Neural cell (in vitro differentiated cells): Measurements from ENCODE around the gene AMH. TPM values are rescaled to one million over a fixed set of nuclear protein-coding genes. Genes with fewer than 3 reads are reported as not detected.

ENCODE experiments used
- H2AFZ ChIP-seq: fragments of 200-600, 300-800 bp; sonication (generic), shearing (Covaris generic); 2 replicates; pipeline ENCODE4 v1.6.0; 2014; ENCODE audit warnings: low read depth, mild to moderate bottlenecking, antibody characterized with exemption, low read length, moderate library complexity
- H3F3A ChIP-seq: fragments of 200-600 bp; shearing (Covaris generic); 2 replicates; pipeline ENCODE4 v1.6.1; 2016; ENCODE audit warnings: mild to moderate bottlenecking, moderate library complexity, mixed read lengths, antibody characterized with exemption, low read length; ENCODE audit not compliant: insufficient read depth, poor library complexity, severe bottlenecking
- H3K27ac ChIP-seq: fragments of 200-600, 300-800 bp; sonication (generic), shearing (Covaris generic); 2 replicates; pipeline ENCODE4 v1.5.1; 2014; ENCODE audit warnings: mild to moderate bottlenecking, low read length, moderate library complexity
- H3K27me3 ChIP-seq: fragments of 300-800, 200-600 bp; sonication (generic), shearing (Covaris generic); 2 replicates; pipeline ENCODE4 v1.6.0; 2014; ENCODE audit warnings: mild to moderate bottlenecking, low read depth, low read length, moderate library complexity; ENCODE audit not compliant: insufficient read depth
- H3K36me3 ChIP-seq: fragments of 300-800, 200-600 bp; sonication (generic), shearing (Covaris generic); 2 replicates; pipeline ENCODE4 v1.5.1; 2014; ENCODE audit warnings: mild to moderate bottlenecking, antibody characterized with exemption, low read length, moderate library complexity; ENCODE audit not compliant: insufficient read depth
- H3K4me2 ChIP-seq: fragments of 300-800, 200-600 bp; sonication (generic), shearing (Covaris generic); 2 replicates; pipeline ENCODE4 v1.6.0; 2014; ENCODE audit warnings: mild to moderate bottlenecking, low read length
- H3K4me3 ChIP-seq: fragments of 300-800, 200-600 bp; sonication (generic), shearing (Covaris generic); 2 replicates; pipeline ENCODE4 v1.5.1; 2014; ENCODE audit warnings: mild to moderate bottlenecking, low read length, moderate library complexity
- H3K79me2 ChIP-seq: fragments of 200-600 bp; shearing (Covaris generic); replicated peaks from 2 replicates; pipeline ENCODE4 v1.6.0; 2014; ENCODE audit warnings: mild to moderate bottlenecking, low read length, moderate library complexity; ENCODE audit not compliant: insufficient read depth
- H3K9ac ChIP-seq: fragments of 300-800, 200-600 bp; sonication (generic), shearing (Covaris generic); 2 replicates; pipeline ENCODE4 v1.6.1; 2016; ENCODE audit warnings: mild to moderate bottlenecking, low read length, mixed read lengths
- H3K9me2 ChIP-seq: fragments of 200-600 bp; shearing (Covaris generic); 2 replicates; pipeline ENCODE4 v1.6.1; 2016; ENCODE audit warnings: mild to moderate bottlenecking, low read length, mixed read lengths; ENCODE audit not compliant: insufficient read depth
- H3K9me3 ChIP-seq: fragments of 200-600, 300-800 bp; sonication (generic), shearing (Covaris generic); 2 replicates; pipeline ENCODE4 v1.6.1; 2016; ENCODE audit warnings: mild to moderate bottlenecking, mixed run types, low read length, moderate library complexity, mixed read lengths
- H4K20me1 ChIP-seq: fragments of 200-600 bp; shearing (Covaris generic); 2 replicates; pipeline ENCODE4 v1.6.1; 2016; ENCODE audit warnings: mild to moderate bottlenecking, mixed run types; ENCODE audit not compliant: insufficient read depth
- EP300 ChIP-seq: fragments of 450-650 bp; conservative IDR thresholded peaks from 2 replicates; pipeline ENCODE4 v1.6.1; 2014; ENCODE audit warnings: antibody characterized with exemption, mild to moderate bottlenecking, moderate library complexity; ENCODE audit not compliant: poor library complexity, severe bottlenecking
- EZH2 ChIP-seq: fragments of 200-600, 300-800 bp; shearing (Covaris generic), sonication (generic); IDR thresholded peaks from 2 replicates; pipeline ENCODE4 v1.6.1; 2014; ENCODE audit warnings: antibody characterized with exemption, low read length, borderline replicate concordance, mild to moderate bottlenecking; ENCODE audit not compliant: insufficient read depth, poor library complexity, severe bottlenecking
- MXI1 ChIP-seq: fragments of 450-650 bp; conservative IDR thresholded peaks from 2 replicates; pipeline ENCODE4 v1.6.1; 2014; ENCODE audit warnings: antibody characterized with exemption, mild to moderate bottlenecking; ENCODE audit not compliant: poor library complexity, severe bottlenecking
- POLR2AphosphoS5 ChIP-seq: IDR thresholded peaks from 2 replicates; pipeline ENCODE4 v1.6.1; 2012
- SMC3 ChIP-seq: fragments of 450-650 bp; conservative IDR thresholded peaks from 2 replicates; pipeline ENCODE4 v1.6.1; 2014; ENCODE audit warnings: antibody characterized with exemption, mild to moderate bottlenecking, moderate library complexity; ENCODE audit not compliant: poor library complexity
- TAF1 ChIP-seq: IDR thresholded peaks from 2 replicates; pipeline ENCODE4 v1.6.1; 2012; ENCODE audit warnings: low read depth
- polyA plus RNA-seq: library from polyadenylated mRNA; depleted of rRNA; stranded (reverse); fragments of >200 nt; gene quantifications from 2 replicates; pipeline ENCODE4 v1.2.3, GENCODE V29; 2014
- TF ChIP-seq, protein P1 (sequence below): IDR thresholded peaks from 2 replicates; pipeline ENCODE4 v1.6.1; 2012; ENCODE audit warnings: borderline replicate concordance

AMH gene
- polyA plus RNA-seq, 1 donor from 2014 or later = 57.5 TPM

DNA sequence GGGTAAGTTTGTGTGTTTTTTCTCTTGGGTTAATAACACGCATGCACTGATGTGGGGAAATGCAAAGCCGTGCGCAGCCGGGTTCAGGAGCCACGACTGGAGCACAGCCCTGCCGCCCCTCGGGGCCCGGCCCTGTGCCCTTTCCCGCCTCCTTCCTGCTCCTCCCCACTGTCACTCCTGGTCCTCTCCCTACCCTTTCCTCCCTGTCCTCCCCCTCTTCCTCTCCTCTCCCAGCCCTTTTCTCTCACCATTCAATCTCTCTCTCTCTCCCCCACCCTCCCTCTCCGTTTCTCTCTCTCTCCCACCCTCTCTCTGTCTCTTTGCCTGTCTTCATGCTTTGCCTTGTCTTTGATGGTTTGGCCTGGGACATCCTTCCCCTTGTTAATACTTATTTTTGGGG, 40.1 kb upstream of the AMH start:
- Histone ChIP-seq H3K27ac (no peak overlapping the region), H3K9ac (no peak overlapping the region), H3K4me2 (no peak overlapping the region), H3K9me3 (no peaks in the 10 kb centered on the region), H3K4me3 (no peak overlapping the region), H3K79me2 (no peaks in the 10 kb centered on the region), H2AFZ (no peak overlapping the region), H4K20me1 (no peaks in the 10 kb centered on the region), H3K9me2 (no peaks in the 10 kb centered on the region), H3K36me3 (no peaks in the 10 kb centered on the region), H3K27me3 (no peaks in the 10 kb centered on the region), H3F3A (no peaks in the 10 kb centered on the region)
- TF ChIP-seq, protein P1, sequence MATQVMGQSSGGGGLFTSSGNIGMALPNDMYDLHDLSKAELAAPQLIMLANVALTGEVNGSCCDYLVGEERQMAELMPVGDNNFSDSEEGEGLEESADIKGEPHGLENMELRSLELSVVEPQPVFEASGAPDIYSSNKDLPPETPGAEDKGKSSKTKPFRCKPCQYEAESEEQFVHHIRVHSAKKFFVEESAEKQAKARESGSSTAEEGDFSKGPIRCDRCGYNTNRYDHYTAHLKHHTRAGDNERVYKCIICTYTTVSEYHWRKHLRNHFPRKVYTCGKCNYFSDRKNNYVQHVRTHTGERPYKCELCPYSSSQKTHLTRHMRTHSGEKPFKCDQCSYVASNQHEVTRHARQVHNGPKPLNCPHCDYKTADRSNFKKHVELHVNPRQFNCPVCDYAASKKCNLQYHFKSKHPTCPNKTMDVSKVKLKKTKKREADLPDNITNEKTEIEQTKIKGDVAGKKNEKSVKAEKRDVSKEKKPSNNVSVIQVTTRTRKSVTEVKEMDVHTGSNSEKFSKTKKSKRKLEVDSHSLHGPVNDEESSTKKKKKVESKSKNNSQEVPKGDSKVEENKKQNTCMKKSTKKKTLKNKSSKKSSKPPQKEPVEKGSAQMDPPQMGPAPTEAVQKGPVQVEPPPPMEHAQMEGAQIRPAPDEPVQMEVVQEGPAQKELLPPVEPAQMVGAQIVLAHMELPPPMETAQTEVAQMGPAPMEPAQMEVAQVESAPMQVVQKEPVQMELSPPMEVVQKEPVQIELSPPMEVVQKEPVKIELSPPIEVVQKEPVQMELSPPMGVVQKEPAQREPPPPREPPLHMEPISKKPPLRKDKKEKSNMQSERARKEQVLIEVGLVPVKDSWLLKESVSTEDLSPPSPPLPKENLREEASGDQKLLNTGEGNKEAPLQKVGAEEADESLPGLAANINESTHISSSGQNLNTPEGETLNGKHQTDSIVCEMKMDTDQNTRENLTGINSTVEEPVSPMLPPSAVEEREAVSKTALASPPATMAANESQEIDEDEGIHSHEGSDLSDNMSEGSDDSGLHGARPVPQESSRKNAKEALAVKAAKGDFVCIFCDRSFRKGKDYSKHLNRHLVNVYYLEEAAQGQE = no peak
- TF ChIP-seq TAF1 (no peak), EZH2 (no peak)

DNA sequence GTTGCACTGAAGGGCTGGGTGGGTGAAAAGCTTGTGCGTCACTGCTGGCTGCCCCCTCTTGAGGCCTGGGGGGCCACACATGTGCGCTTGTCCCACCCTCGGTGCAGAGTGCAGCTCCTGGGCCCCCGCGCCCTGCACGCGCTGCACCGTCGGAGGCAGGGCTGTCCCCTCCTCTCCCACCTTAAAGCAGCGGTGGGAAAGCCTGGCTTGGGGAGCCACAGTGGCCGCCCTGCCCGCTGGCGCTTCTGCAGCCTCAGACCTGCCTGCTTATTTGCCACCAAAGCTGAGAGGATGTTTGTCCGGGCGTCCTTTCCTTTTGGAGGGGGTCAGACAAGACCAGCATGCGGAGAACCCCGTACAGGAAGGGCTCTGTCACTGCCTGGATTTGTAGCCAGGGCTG, 39.7 kb upstream of the AMH start:
- H3F3A ChIP-seq = no peaks in the 10 kb centered on the region
- no peak for TF ChIP-seq POLR2AphosphoS5
- TF ChIP-seq, protein P1 = no peak
- TF ChIP-seq EP300 = no peak
- TF ChIP-seq TAF1 = no peak
- no peak for TF ChIP-seq MXI1
- no peak for TF ChIP-seq EZH2
- TF ChIP-seq SMC3 = no peak
- no peaks in the 10 kb centered on the region for H3K9me2 ChIP-seq
- H2AFZ ChIP-seq = no peak overlapping the region
- H4K20me1 ChIP-seq = no peaks in the 10 kb centered on the region
- H3K36me3 ChIP-seq = no peaks in the 10 kb centered on the region
- no peak overlapping the region for H3K9ac ChIP-seq
- no peaks in the 10 kb centered on the region for H3K9me3 ChIP-seq
- H3K27me3 ChIP-seq = no peaks in the 10 kb centered on the region
- no peak overlapping the region for H3K4me3 ChIP-seq
- H3K4me2 ChIP-seq = no peak overlapping the region
- no peaks in the 10 kb centered on the region for H3K79me2 ChIP-seq
- no peak overlapping the region for H3K27ac ChIP-seq
